ENCODE measurements around the gene FSTL5. TPM values are rescaled to one million over a fixed set of nuclear protein-coding genes. Genes with fewer than 3 reads are reported as not detected.

The FSTL5 gene
- total and polyA plus RNA-seq, 4 donors, result 0.01 to 0.08 TPM; not detected in 2

DNA sequence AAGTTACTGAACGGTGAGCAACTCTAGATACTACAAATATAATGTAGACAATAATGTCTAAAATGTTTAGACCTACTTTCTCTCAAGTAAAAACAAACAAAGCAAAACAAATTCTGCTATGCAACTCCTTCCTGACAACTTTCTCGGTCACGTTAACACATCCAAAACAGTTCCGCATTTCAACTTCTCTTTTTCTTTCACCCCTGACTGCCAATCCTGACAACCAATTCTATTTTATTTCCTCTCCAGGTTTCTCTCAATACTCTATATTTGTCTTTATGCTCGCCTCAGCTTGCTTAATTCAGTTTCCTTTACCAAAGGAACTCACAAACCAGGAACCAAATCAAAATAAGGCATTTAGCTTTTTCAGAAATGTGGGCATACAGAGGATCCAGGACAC, 513.0 kb downstream of the FSTL5 start:
- Histone ChIP-seq H3K9ac (ENCODE audit: low read depth in 1 of 2, low read length in 2 of 2) (no peak overlapping the region), H3K27ac (ENCODE audit: low read depth in 1 of 2, low read length in 2 of 2) (no peak overlapping the region), H3K27me3 (ENCODE audit: control insufficient read depth in 4 of 4, insufficient read depth in 4 of 4, low read length in 3 of 4) (no peaks in the 10 kb centered on the region), H3K36me3 (ENCODE audit: control insufficient read depth in 4 of 4, insufficient read depth in 3 of 4, low read depth in 1 of 4, low read length in 3 of 4) (no peaks in the 10 kb centered on the region), H3K4me1 (ENCODE audit: control insufficient read depth in 4 of 4, insufficient read depth in 4 of 4, low read length in 3 of 4) (no peaks in the 10 kb centered on the region), H3K9me3 (ENCODE audit: control insufficient read depth in 4 of 4, low read length in 3 of 4) (peaks cover 0 to 18% (median 2%) of the 10 kb centered on the region in 4 donors), H3K4me3 (ENCODE audit: low read depth in 1 of 3, low read length in 3 of 3) (no peak overlapping the region)
- DNase-seq (ENCODE audit: low spot score), result no peak
- TF ChIP-seq, protein P1, sequence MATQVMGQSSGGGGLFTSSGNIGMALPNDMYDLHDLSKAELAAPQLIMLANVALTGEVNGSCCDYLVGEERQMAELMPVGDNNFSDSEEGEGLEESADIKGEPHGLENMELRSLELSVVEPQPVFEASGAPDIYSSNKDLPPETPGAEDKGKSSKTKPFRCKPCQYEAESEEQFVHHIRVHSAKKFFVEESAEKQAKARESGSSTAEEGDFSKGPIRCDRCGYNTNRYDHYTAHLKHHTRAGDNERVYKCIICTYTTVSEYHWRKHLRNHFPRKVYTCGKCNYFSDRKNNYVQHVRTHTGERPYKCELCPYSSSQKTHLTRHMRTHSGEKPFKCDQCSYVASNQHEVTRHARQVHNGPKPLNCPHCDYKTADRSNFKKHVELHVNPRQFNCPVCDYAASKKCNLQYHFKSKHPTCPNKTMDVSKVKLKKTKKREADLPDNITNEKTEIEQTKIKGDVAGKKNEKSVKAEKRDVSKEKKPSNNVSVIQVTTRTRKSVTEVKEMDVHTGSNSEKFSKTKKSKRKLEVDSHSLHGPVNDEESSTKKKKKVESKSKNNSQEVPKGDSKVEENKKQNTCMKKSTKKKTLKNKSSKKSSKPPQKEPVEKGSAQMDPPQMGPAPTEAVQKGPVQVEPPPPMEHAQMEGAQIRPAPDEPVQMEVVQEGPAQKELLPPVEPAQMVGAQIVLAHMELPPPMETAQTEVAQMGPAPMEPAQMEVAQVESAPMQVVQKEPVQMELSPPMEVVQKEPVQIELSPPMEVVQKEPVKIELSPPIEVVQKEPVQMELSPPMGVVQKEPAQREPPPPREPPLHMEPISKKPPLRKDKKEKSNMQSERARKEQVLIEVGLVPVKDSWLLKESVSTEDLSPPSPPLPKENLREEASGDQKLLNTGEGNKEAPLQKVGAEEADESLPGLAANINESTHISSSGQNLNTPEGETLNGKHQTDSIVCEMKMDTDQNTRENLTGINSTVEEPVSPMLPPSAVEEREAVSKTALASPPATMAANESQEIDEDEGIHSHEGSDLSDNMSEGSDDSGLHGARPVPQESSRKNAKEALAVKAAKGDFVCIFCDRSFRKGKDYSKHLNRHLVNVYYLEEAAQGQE (IDR thresholded peaks at IDR 0.05), result no peak
- TF ChIP-seq SP1 (IDR thresholded peaks at IDR 0.05), result no peak
- TF ChIP-seq, protein P2, sequence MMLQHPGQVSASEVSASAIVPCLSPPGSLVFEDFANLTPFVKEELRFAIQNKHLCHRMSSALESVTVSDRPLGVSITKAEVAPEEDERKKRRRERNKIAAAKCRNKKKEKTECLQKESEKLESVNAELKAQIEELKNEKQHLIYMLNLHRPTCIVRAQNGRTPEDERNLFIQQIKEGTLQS (IDR thresholded peaks at IDR 0.05), result no peak
- no peak for TF ChIP-seq FOXA2 (IDR thresholded peaks at IDR 0.05)
- no peak for TF ChIP-seq MAX (IDR thresholded peaks at IDR 0.05)
- TF ChIP-seq HNF4A (conservative IDR thresholded peaks at IDR 0.05), result no peak
- TF ChIP-seq, protein P3, sequence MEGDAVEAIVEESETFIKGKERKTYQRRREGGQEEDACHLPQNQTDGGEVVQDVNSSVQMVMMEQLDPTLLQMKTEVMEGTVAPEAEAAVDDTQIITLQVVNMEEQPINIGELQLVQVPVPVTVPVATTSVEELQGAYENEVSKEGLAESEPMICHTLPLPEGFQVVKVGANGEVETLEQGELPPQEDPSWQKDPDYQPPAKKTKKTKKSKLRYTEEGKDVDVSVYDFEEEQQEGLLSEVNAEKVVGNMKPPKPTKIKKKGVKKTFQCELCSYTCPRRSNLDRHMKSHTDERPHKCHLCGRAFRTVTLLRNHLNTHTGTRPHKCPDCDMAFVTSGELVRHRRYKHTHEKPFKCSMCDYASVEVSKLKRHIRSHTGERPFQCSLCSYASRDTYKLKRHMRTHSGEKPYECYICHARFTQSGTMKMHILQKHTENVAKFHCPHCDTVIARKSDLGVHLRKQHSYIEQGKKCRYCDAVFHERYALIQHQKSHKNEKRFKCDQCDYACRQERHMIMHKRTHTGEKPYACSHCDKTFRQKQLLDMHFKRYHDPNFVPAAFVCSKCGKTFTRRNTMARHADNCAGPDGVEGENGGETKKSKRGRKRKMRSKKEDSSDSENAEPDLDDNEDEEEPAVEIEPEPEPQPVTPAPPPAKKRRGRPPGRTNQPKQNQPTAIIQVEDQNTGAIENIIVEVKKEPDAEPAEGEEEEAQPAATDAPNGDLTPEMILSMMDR (IDR thresholded peaks at IDR 0.05; ENCODE audit: low read depth, low read length, missing input control), result no peak
- TF ChIP-seq TAF1 (conservative IDR thresholded peaks at IDR 0.05), result no peak
- TF ChIP-seq ZBTB33 (IDR thresholded peaks at IDR 0.05), result no peak
- no peak for TF ChIP-seq EGR1 (IDR thresholded peaks at IDR 0.05; ENCODE audit: low read depth in 2 of 2)
- no peak for TF ChIP-seq YY1 (IDR thresholded peaks at IDR 0.05)
- TF ChIP-seq RXRA (IDR thresholded peaks at IDR 0.05), result no peak
- TF ChIP-seq HNF4G (IDR thresholded peaks at IDR 0.05), result no peak
- 73% methylated on average over 5 of the region's 5 CpGs for WGBS

DNA sequence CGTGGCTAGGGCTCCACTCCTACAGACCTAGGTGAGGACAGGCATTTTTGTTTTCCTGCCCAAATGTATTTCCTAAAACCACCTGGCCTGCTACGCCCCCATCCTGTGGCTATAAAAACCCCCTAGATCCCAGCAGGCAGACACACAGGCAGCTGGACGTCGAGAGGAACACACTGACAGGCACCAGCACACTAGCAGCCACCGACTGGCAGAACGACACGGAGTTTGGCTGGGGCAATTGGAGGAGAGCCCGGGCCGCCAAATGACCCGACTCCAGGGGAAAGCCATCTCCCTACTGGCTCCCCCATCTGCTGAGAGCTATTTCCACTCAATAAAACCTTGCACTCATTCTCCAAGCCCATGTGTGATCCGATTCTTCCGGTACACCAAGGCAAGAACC, 516.0 kb downstream of the FSTL5 start:
- DNase-seq (ENCODE audit: low spot score), result no peak
- 86% methylated on average over 12 of the region's 12 CpGs for WGBS
- TF ChIP-seq YY1 (IDR thresholded peaks at IDR 0.05) (no peak), GABPA (IDR thresholded peaks at IDR 0.05 in 1 of 2, conservative IDR thresholded peaks at IDR 0.05 in 1 of 2) (no peak), FOXA2 (IDR thresholded peaks at IDR 0.05) (no peak)
- TF ChIP-seq, protein P1 (IDR thresholded peaks at IDR 0.05), result no peak

More for the DNA sequence above, 516.0 kb downstream of the FSTL5 start:
- H3K27ac ChIP-seq (ENCODE audit: low read depth in 1 of 2, low read length in 2 of 2), result no peak overlapping the region
- no peak overlapping the region for H3K9ac ChIP-seq (ENCODE audit: low read depth in 1 of 2, low read length in 2 of 2)
- H3K4me1 ChIP-seq (ENCODE audit: control insufficient read depth in 4 of 4, insufficient read depth in 4 of 4, low read length in 3 of 4), result no peaks in the 10 kb centered on the region
- H3K27me3 ChIP-seq (ENCODE audit: control insufficient read depth in 4 of 4, insufficient read depth in 4 of 4, low read length in 3 of 4), result no peaks in the 10 kb centered on the region
- H3K36me3 ChIP-seq (ENCODE audit: control insufficient read depth in 4 of 4, insufficient read depth in 3 of 4, low read depth in 1 of 4, low read length in 3 of 4), result no peaks in the 10 kb centered on the region
- no peak overlapping the region for H3K4me3 ChIP-seq (ENCODE audit: low read depth in 1 of 3, low read length in 3 of 3)
- peaks cover 0 to 18% (median 2%) of the 10 kb centered on the region in 4 donors for H3K9me3 ChIP-seq (ENCODE audit: control insufficient read depth in 4 of 4, low read length in 3 of 4)
